Stimulated activated CD8-positive, alpha-beta memory T cell treated with anti-CD3 and anti-CD28 coated beads, Interleukin-2, amount 100 ng/mL, for 48 hours (primary cell): ENCODE results near the gene ST3GAL5.

Source experiments
- DNase-seq, 2 donors: peaks; one replicate each; pipeline ENCODE4 v3.0.0-alpha.2; 2020; ENCODE audit warnings: low read depth in 2 of 2

Gene ST3GAL5

DNA sequence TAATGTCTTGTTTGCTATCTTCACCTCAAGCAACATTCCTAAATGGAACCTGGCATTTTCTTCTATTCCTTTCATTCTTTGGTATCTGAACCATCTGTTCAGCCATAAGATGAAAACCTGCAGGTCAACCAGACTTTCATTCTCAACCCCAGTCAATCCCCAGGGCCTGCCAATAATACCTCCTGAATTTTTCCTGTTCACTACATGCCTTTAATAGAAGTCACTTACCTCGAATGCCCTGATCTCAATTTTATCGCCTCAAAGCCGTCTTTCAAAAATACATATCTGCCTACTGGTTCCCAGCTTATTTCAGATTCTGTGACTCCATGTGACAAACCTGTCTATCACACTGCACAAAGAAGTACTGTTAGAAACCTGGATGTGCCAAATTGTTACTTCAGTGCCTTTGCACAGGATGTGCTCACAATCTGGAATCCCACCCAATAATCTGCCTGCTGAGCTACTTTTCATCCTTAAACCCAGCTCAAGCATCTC is 22.6 kb downstream of the ST3GAL5 start:
- DNase-seq: no peak

DNA sequence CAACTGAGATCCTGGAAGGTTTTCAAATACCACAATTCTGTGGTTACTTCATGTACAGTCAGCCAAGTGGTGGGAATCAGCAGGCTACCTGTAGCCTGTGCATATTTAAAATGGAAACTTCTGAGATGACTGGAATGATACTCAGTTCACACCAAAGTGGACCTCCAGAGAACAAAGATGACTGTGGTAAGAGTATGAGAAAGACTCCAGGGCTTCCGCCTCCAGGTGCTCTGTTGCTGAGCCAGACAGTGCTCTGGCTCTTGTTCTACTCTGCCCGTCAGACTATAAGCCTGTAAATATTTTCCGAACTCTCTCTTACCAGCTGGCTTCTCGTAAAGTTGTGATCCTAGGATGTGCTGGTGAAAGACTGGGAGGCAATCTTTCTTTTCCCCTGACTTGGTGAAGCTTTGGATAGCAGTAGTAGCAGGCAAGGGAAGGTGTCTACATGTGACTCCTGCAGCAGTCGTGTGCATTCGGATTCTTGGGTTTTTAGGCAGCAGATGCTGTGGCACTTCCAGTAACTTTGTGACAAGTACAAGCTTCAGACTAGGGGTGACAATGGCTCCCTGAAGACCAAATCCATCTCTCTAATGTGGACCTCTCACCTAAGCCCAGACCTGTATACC is 23.1 kb downstream of the ST3GAL5 start:
- no peak for DNase-seq

DNA sequence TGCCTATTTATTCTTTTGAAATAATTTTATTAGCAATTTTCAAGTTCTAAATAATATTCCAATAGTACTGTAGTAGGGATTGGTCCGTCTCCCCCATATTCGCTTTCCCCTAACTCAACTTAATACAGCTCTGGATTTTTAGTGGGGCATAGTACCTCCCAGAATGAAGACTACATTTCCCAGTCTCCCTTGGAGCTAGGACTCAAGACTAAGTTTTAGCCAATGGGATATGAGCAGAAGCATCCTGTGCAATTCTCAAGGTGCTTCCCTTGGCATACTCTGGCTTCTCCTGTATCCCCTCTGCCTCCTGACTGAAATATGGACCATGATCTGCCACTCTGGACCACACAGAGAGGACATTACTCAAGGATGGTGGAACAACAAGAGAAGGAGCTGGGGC is 24.1 kb downstream of the ST3GAL5 start:
- no peak for DNase-seq

DNA sequence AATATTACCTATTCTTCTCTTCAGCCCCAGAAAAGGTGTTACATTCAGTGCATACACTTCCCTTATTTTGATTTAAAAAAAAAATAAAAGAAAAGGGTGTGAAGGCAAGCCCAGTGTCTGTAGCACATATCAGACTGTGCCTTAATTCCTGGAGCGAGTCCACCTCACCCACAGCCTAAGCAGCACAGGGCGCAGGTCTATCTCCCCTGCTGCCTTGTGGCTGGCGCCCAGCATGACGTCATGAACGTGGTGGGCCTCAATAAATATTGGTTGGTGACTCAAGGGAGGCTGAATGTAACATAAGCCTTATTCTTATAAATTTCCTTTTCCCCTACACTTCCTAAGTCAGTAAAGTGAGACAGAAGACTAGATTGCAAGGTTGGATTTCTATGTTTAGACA is 26.4 kb downstream of the ST3GAL5 start:
- peak in 1 of 2 donors; percentile 32 for DNase-seq

DNA sequence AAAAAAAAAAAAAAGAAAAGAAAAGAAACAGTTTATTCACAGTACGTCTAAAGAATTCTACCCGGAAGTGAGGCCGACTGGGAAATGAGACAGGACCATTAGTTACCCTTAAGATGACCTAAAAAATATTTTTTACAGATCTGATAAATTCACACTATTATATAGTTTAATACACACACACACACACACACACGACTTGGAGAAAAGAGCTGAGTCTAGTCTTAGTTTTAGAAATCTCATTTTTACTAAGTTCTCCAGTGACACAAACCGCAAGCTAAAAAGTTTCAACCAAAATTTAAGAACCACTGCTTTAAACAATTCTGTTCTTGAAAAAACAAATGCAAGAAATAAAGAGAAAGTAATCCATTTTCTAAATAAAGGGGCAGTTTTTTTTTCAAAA is 27.1 kb downstream of the ST3GAL5 start:
- no peak for DNase-seq

DNA sequence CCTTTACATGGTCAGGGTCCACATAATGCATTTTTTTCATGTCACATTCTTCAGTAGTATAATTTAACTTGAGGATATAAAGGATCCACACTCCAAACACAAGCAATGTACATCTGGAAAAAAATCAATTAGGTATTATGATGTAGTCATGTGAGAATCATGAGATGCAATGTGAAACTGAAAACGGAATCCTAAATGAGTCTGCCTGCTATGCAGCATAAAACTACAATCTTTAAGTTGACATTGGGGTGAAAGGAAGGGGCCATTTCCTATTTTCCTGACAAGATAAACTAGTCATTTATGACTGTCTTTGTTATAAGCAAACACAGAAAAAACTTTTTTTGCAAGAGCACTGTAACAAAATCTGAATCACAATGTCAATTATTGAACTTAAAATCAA is 27.6 kb downstream of the ST3GAL5 start:
- no peak for DNase-seq

DNA sequence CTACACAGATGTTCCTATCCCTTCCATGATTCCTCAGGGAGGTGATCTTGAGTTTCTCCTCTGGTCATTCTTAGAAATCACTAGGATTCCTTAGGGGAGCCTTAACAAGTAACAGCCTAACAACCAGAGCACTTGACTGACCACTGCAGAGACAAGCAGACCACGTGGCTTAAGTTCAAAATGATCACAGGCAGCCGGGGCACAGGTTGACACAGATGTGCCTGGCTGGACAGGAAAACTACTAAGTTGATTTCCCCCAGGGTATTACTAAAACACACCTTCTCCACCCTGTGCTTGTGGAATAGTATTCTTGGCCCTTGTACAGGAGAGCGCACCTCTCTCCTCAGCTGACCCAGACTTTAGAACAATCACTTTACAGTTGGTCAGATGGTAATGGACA is 29.9 kb downstream of the ST3GAL5 start:
- no peak for DNase-seq

DNA sequence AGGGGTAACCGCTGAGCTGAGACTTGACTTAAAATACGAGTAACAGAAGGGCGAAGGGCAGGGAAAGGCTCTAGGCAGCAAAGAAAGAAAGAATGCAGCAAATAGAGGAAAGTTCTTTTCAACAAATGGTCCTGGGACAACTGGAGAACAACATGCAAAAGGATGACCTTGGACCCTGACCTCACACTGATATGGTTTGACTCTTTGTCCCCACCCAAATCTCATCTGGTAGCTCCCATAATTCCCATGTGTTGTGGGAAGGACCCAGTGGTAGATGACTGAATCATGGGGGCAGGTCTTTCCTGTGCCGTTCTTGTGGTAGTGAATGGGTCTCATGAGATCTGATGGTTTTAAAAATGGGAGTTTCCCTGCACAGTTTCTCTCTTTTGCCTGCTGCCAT is 33.9 kb downstream of the ST3GAL5 start:
- DNase-seq: no peak

DNA sequence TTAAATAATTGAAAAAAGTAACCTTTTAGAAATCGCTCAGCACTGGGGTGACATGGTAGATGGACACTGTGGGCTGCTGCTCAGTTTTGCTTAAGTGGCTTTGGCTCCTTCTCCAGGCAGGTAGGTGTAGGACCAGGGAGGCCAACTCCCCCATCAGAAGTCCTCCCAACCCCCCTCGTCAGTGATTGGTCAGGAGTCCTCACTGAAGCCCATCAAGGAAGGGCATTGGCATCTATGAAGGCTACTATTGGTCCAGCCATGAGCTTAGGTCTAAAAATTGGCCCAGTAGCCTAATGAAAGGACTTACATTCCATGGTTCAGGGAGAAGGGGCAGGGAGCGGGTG is 34.7 kb downstream of the ST3GAL5 start:
- no peak for DNase-seq

DNA sequence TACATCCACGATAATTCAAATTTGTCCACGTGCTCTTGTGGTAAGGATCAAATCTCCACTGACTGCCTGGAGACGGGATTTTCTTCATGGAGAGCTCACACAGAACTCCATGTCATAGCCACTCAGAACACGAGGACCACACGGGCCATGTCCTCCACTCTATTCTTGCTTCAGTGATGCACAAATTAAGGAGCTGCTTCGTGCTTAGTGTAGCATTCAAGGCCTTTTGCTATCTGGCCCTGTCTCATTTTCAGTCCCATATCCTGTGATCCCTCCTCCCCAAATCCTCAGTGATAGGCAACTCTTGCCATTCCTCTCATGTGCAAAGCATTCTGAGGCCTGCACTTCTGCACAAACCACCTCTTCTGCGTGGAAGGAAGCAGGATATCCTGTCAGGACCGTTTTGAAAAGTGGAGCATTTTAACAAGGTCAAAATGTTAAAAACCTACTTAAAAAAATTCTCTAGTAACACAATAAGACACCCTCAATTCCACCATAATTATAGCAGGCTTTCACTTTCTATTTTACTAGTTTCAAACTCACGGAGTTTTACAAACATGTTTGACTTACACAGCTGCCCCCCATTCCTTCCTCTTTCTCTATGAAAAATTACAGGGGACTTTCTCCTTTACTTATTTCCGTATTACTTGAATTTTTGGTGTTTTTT is 35.2 kb downstream of the ST3GAL5 start:
- DNase-seq: no peak

DNA sequence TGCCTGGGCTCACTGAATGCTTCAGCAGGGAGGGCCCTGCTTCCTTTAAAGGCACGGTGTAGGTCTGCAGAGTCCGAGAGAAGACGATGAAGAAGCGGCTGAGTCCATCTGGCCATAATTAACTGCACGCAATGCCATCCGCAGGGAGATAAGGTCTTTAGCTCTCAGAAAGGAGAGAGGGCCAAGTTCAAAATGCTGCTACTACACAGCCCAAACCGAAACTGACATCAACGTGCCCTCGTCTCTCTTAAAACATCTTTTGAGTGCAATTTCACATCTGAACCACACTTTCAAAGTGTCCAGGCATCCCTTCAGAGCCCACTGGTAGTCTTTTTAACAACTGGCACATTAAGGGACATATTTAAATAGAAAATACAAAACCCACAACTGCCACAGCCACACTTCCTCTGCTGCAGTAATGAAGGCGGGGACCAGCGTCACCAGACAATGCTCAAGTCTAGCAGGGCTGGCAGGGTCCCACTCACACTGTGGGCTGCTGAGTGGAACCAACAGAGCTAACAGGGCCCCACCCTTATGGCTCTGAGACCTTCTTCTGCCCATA is 35.8 kb downstream of the ST3GAL5 start:
- peak; percentile 30 to 43 for DNase-seq

DNA sequence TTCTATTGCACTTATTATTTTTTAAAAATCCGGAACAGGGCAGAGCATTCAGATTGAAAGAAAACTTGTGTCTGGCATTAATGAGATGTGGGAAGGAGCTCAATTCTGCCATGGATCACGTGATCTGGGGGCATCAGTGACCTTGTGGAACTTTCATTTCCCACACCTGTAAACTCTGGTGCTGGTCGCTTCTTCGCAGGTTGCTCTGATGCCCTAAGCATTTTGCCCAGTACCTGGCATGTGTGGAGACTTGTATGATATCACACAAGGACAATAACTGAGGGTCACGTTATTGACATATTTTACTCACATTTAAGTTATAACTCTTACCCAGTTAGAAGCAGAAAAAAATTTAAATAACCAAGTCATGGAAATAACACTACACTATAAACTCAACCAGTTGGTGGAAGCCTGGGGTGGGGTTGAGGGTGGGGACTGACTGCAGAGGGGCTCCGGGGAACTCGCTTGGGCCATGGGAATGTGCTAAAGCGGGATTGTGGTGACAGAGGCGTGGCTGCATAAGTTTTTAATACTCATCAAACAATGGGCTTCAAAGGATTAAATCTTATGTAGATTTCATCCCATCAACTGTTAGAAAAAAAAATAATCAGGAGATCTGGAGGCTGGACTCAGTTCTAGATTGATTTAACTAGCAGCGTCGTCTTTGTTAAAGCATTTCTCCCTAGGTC is 36.5 kb downstream of the ST3GAL5 start:
- no peak for DNase-seq

DNA sequence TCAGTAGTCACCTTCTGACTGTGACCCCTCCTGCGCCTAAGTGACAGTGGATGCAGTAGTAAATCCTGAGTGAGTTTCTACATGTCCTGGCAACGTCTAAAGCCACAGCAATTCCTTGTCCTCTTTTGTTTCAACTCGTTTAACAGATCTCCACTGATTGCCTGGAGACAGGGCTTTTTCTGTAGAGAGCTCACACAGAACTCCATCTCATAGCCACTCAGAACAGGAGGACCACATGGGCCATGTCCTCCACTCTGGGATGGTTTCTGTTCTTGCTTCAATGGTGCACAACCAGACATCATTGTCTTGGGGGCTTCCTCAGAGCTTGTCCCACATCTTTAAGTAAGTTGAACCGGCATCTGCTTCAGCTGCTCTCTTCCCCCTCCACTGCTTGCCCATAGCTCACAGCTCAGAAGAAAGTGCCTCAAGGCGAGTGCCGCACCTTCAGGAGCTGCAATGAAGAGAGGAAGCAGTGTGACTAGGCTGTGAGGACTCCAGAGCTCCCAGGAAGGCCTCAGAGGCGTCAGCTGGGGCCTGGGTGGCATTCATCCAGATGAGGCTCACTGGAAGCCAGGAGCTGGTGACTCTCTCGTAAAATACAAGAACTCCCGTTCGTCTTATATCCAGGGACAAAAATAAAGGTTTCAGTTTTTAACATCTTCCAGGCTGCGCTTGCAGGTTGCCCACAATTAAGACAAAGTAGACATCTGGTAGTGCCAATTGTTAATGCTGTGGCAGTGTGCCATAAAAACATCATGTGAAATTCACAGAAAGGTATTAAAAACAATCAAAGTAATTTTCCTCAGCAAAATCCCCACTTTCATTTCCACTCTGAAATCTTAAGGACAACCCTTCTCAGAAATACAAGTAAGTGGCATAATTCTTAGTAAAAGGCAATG is 37.3 kb downstream of the ST3GAL5 start:
- no peak for DNase-seq

DNA sequence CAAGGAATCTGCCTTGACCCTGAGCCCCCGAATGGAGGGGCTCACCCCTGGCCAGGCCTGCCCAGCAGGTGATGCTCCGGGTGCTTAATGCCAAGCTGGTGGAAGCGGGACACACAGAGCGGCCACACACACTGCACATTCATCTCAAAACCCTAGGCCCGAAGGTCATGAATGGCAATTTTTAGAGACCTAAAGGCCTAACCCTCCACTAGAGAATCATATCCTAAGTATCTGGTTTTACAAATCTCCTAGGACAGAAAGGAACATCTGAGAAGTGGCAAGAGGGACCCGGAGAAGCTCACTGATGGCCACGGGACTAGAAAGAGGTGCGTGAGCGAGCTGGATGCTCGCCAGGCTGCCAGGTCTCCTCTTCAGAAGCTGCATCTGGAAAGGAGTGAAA is 38.3 kb downstream of the ST3GAL5 start:
- DNase-seq: no peak

DNA sequence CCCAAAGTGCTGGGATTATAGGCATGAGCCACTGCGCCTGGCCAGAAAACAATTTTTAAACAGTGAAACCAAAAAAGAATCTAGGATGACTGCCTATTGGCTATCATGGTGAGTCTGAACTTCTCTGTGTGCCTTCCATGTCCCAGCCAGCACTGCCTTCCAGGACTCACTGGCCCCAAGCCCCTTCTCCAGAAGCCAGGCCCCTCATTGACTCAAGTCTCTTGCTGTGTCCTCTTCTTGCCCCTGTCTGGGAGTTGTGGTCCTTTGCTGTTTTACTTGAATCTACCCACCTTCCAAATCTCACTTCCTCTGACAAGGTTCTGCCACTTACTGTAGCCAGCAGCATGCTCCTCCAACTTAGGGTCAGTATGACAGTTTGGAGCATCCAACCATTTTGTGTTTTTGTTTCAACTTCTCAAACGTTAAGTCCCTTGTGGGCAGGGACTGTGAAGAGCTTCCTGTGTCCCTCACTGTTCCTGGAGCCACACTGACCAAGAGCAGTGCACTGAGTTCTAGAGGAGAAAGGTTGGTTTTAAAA is 41.7 kb downstream of the ST3GAL5 start:
- no peak for DNase-seq

DNA sequence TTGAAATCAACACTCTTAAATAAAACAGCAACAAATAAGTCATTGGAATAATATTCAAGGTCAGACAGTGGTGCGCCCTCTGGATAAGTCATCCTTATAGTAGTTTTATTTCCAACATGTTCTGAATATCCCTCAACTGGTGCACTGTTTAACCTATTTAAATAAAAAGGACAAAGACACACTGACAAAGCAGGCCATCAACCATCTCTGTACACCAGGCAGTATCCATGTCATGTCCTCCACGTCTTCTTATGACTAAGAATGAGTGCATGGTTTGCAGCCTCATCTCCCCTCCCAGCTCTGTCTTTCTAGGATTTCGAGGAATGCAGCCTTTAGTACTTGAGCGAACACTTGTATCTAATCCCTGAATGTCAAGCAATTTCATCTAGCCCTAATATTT is 42.4 kb downstream of the ST3GAL5 start:
- DNase-seq: no peak

DNA sequence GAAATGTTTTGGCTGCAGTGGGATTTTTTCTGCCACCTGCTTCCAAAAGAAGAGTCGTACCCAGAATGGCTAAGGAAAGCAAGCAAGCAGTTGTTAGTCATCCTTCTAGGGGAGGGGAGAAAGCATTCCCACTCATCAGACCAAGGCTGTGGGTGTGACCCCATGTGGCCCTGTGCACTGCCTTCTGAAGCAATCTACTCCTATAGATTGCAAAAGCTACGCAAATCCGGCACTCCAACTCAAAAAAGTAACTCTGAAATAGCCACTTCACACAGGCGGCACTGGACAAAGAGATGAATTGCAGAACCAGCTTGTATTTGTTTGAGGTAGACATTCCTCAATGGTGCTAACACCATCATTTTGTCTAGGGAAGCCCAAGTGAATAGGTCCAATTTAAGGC is 44.3 kb downstream of the ST3GAL5 start:
- no peak for DNase-seq

DNA sequence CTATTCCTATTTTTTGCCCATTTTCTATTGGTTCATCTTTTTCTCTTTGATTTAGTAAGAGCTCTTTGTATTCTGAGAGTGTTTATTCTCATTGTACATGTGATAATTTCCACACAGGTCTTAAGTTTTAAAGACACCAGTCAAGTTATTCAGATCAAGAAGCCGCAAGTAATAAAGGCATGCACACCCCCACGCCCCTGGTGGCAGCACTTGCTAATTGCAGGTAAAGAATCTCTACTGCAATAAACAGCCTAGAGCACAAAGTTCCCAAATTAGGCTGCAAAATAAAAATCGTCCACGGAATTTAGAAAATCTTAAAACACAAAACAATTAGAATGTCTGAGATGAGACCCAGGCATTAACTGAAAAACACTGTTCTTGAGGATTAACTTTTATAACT is 45.2 kb downstream of the ST3GAL5 start:
- DNase-seq: no peak

DNA sequence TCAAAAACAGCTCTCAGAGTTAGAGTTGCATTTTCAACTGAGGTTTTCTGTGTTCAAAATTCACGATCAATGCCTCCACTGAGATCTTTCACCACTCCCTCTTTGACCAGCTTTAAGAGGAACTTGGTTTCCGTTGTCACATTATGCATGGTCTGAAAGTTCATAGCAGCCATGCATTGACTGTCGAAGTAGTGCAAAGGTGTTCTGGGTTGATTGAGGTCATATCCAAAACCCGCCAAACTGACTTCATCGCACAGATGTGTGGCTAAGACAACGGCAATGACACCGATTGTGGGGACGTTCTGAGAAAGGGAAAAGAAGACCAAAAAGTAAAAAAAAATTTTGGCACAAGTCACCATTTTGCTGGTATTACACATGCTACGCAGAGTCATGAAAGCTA is 48.7 kb downstream of the ST3GAL5 start:
- no peak for DNase-seq

DNA sequence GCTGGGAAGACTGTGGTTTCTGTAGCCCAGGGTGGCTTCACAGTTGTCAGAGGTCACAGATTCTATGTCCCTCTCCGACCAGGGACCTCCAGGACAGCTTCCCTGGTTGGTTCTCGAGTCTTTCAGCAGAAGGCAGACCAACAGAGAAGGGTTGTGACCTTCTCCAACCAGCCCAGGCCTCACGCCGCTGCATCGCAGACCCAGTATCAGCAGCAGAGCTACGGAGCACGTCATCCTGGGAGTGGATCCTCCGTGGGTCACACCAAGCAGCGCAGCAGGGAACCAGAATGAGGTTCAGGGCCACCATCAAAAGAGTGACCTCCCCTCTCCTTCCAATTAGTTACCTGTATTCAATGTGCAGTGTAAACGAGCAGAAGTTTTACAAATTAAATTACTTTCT is 49.3 kb downstream of the ST3GAL5 start:
- DNase-seq: no peak

DNA sequence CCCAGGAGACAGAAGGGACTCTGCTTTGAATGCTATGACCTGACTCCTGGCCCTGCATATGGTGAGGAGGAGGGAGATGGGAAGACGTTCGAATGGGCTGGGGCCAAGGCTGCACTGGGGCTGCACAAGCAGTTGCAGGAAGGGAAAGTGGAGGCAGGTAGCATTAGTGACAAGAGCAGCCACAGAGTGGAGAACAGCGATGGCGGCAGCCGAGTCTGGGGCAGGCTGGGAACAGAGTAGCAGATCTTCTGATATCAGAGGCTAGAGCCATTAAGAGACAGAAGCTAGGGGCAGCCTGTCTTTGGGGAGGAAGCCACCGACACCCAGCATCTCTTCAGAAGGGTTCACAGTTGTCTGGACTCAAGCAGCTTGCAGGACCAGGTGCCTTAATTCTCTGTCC is 50.1 kb downstream of the ST3GAL5 start:
- no peak for DNase-seq

DNA sequence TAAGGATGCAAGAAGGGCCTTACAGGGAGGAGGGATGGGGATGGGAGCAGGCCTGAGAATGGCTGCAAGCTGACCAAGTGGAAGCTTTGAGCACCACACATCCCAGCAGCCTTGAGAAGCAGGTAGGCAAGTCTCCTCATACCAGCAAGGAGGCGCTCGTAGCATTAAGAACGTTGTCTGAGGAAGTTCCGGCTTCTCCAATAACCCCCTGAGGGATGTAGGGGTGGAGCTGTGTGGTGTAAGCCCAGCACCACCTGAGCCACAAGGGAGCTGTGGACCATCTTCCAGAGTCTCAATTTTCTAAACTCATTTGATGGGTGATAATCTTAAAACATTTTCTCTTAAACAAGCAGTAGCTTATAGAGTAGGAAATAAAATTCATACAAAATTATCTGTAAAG is 50.6 kb downstream of the ST3GAL5 start:
- DNase-seq: no peak
